GM21737 (cell line): ENCODE results near the gene ABCA13.
"Not testable (repeated sequence)": the region's sequence is repeated elsewhere in the genome, so short reads cannot be mapped to it uniquely, and the experiment has no call there.

ENCODE experiments used
- ATAC-seq: cut with Tn5 transposase; IDR thresholded peaks from one replicate; pipeline ENCODE4 v1.9.1; 2021; ENCODE audit warnings: mild to moderate bottlenecking, moderate library complexity; ENCODE audit not compliant: unreplicated experiment

Gene ABCA13

GRCh38 chr7:48173313-48173712 lies 2.1 kb downstream of the ABCA13 start:
- ATAC-seq: no peak

- ATAC-seq: no peak
These were observed 2.6 kb downstream of the ABCA13 start for GRCh38 chr7:48173756-48174382.

GRCh38 chr7:48175019-48175418 lies 3.8 kb downstream of the ABCA13 start:
- ATAC-seq: no peak

GRCh38 chr7:48176356-48176893 lies 5.2 kb downstream of the ABCA13 start:
- ATAC-seq: no peak

GRCh38 chr7:48177271-48177670 lies 6.0 kb downstream of the ABCA13 start:
- ATAC-seq: no peak

- ATAC-seq: no peak
These were observed 8.3 kb downstream of the ABCA13 start for GRCh38 chr7:48179496-48180030.

- no peak for ATAC-seq
These were observed 9.7 kb downstream of the ABCA13 start for GRCh38 chr7:48180981-48181380.

GRCh38 chr7:48182718-48183369 lies 11.6 kb downstream of the ABCA13 start:
- ATAC-seq: no peak

GRCh38 chr7:48183370-48183743 lies 12.1 kb downstream of the ABCA13 start:
- ATAC-seq: no peak

GRCh38 chr7:48183965-48184364 lies 12.7 kb downstream of the ABCA13 start:
- no peak for ATAC-seq

GRCh38 chr7:48188776-48189520 lies 17.7 kb downstream of the ABCA13 start:
- ATAC-seq: no peak

GRCh38 chr7:48192996-48193395 lies 21.7 kb downstream of the ABCA13 start:
- ATAC-seq: no peak

- no peak for ATAC-seq
These were observed 22.2 kb downstream of the ABCA13 start for GRCh38 chr7:48193421-48193820.

- ATAC-seq: not testable (repeated sequence)
These were observed 29.8 kb downstream of the ABCA13 start for GRCh38 chr7:48200946-48201589.

- ATAC-seq: not testable (repeated sequence)
These were observed 31.7 kb downstream of the ABCA13 start for GRCh38 chr7:48202916-48203315.

GRCh38 chr7:48207155-48207675 lies 36.0 kb downstream of the ABCA13 start:
- no peak for ATAC-seq

- no peak for ATAC-seq
These were observed 37.8 kb downstream of the ABCA13 start for GRCh38 chr7:48209004-48209600.

GRCh38 chr7:48213226-48213625 lies 42.0 kb downstream of the ABCA13 start:
- no peak for ATAC-seq

GRCh38 chr7:48217266-48217665 lies 46.0 kb downstream of the ABCA13 start:
- no peak for ATAC-seq

- no peak for ATAC-seq
These were observed 46.5 kb downstream of the ABCA13 start for GRCh38 chr7:48217753-48218152.
